ENCODE measurements around the gene NEURL2.

GRCh38 chr20:45848969-45849582 lies 41.9 kb downstream of the NEURL2 start:
- TF ChIP-seq CTCF (IDR thresholded peaks at IDR 0.05; ENCODE audit: low read depth, low read length, missing input control) (no peak), YY1 (IDR thresholded peaks at IDR 0.05) (no peak), NR2F2 (IDR thresholded peaks at IDR 0.05) (no peak), MAX (IDR thresholded peaks at IDR 0.05) (no peak), RXRA (IDR thresholded peaks at IDR 0.05) (no peak), REST (IDR thresholded peaks at IDR 0.05) (no peak), FOXA1 (IDR thresholded peaks at IDR 0.05) (no peak), EGR1 (IDR thresholded peaks at IDR 0.05; ENCODE audit: low read depth in 2 of 2) (no peak), ATF3 (IDR thresholded peaks at IDR 0.05) (no peak), TAF1 (conservative IDR thresholded peaks at IDR 0.05) (no peak), JUND (IDR thresholded peaks at IDR 0.05) (no peak)
